NCI-H146 (cell line): ENCODE measurements around the gene TAMM41.
"Not testable (repeated sequence)": the region's sequence is repeated elsewhere in the genome, so short reads cannot be mapped to it uniquely, and the experiment has no call there.

Experiments used
- DNase-seq: peaks from one replicate; lab custom pipeline; 2025; lab: John Stamatoyannopoulos, UW

The TAMM41 gene

GRCh38 chr3:11846281-11847266 is at the start of gene TAMM41:
Gene TAMM41, minus strand, starts transcription at chr3:11846885. Its CDS starts 249 bp downstream, at chr3:11846636.
- DNase-seq = peak; percentile 88

- DNase-seq = peak; percentile 14
These were observed 32.2 kb upstream of the TAMM41 start for GRCh38 chr3:11878837-11879236.

GRCh38 chr3:11874707-11875106 is 28.0 kb upstream of the TAMM41 start:
- not testable (repeated sequence) for DNase-seq

GRCh38 chr3:11863739-11864138 is 17.1 kb upstream of the TAMM41 start:
- not testable (repeated sequence) for DNase-seq

GRCh38 chr3:11862584-11862983 is 15.9 kb upstream of the TAMM41 start:
- not testable (repeated sequence) for DNase-seq

- DNase-seq = not testable (repeated sequence)
These were observed 15.5 kb upstream of the TAMM41 start for GRCh38 chr3:11862145-11862544.

GRCh38 chr3:11860213-11860612 is 13.5 kb upstream of the TAMM41 start:
- DNase-seq = not testable (repeated sequence)

- no peak for DNase-seq
These were observed 6.8 kb upstream of the TAMM41 start for GRCh38 chr3:11853450-11853849.

- DNase-seq = peak; percentile 32
These were observed 3.3 kb upstream of the TAMM41 start for GRCh38 chr3:11850003-11850402.

- peak; percentile 1 for DNase-seq
These were observed 922 bp upstream of the TAMM41 start for GRCh38 chr3:11847607-11848006.

GRCh38 chr3:11845651-11846050 is 1.0 kb downstream of the TAMM41 start:
- no peak for DNase-seq

- DNase-seq = no peak
These were observed 1.8 kb downstream of the TAMM41 start for GRCh38 chr3:11844891-11845290.

- DNase-seq = peak; percentile 21
These were observed 11.6 kb downstream of the TAMM41 start for GRCh38 chr3:11835028-11835639.

GRCh38 chr3:11832981-11833905 is 13.4 kb downstream of the TAMM41 start:
- DNase-seq = no peak

- DNase-seq = no peak
These were observed 17.3 kb downstream of the TAMM41 start for GRCh38 chr3:11829416-11829815.

- no peak for DNase-seq
These were observed 19.9 kb downstream of the TAMM41 start for GRCh38 chr3:11826628-11827265.

DNA sequence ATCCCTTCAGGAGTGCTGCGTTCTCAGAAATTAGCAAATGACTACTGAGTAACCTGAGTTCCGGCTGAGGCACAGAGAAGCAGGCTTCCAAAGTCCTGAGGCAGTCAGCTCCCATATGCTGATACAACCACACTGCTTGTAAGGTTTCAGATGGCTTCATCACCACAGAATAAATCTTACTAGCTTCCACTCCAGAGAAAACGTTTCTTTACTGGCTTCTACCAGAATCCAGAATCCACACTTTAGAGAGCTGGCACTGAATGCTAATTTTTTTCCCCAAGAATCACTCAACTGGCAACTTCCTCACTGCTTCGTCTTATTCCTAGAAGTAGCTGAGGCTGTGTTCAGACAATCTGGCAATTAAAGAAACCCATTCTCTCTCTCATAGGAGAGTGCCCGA is 21.4 kb downstream of the TAMM41 start:
- DNase-seq = no peak

- DNase-seq = no peak
These were observed 26.1 kb downstream of the TAMM41 start for GRCh38 chr3:11820531-11821041.

DNA sequence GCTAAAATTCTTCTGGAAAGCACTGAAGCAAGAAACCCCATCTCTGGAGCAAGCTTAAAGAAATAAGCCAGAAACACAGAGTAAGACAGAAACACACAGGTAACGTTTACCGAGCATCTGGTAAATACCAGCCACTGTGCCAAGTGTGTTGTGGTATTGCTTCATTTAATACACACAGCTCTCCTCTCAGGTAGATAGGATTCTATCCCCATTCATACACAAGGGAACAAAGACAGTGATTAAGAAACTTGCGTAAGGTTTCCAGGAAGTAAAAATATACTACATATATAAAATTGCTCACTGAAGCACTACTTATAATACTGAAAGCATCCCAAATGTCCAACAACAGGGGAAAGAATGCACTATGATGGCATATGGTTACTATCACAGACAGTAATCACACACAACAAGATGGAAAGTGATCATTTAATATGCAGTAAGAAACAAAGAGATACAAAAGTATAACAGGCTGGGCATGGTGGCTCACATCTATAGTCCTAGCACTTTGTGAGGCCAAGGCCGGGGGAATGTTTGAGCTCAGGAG is 27.5 kb downstream of the TAMM41 start:
- no peak for DNase-seq

DNA sequence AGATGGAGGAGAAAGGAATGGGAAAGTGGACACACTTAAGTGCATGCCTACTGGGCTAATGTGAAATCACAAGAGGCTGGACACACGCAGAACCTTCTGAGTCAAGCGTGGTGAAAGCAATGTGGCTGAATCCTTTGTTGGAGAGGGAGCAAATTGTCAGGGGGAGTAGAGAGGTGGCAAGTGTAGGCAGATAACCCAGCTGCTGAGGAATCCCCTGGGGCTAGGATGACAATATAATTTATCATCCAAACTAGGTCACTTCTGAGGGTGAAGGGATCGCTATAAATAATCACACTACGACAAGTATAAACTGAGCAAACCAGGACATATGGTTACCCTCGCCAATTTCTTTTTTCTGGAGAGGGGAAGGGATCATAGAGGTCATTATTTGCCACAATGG is 28.7 kb downstream of the TAMM41 start:
- peak; percentile 76 for DNase-seq

DNA sequence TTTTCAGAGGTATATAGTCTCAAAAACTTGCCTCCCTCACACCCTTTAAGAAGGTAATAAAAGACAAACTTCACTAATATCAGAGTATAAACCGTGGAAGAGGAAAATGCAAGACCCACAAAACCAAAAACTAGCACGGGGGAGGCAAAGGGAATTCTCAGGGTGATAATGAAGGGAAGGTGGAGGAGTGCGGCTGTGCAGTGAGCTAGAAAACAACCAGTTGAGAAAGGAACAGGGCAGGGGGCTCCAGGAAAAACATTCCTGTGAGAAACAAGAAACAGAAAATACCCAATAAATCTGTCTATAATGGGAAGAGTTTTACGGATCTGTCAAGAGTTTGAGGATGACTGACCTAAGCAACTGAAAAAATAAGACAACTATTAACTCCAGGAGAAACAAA is 31.6 kb downstream of the TAMM41 start:
- DNase-seq = no peak
